GM18868 (cell line): ENCODE data around the gene ATAD5.
"Not testable (repeated sequence)": the region's sequence is repeated elsewhere in the genome, so short reads cannot be mapped to it uniquely, and the experiment has no call there.

Source experiments
- ATAC-seq: cut with Tn5 transposase; IDR thresholded peaks from one replicate; pipeline ENCODE4 v1.9.1; 2021; ENCODE audit warnings: mild to moderate bottlenecking, moderate library complexity; ENCODE audit not compliant: unreplicated experiment

ATAD5 gene

GRCh38 chr17:30906101-30906911 is 74.5 kb downstream of the ATAD5 start, which contains the start of gene TEFM:
Gene TEFM, minus strand, starts transcription at chr17:30906238. Its CDS starts 40 bp downstream, at chr17:30906198.
- peak; percentile 84 for ATAC-seq

GRCh38 chr17:30908717-30909420 is 77.1 kb downstream of the ATAD5 start:
- ATAC-seq = no peak

DNA sequence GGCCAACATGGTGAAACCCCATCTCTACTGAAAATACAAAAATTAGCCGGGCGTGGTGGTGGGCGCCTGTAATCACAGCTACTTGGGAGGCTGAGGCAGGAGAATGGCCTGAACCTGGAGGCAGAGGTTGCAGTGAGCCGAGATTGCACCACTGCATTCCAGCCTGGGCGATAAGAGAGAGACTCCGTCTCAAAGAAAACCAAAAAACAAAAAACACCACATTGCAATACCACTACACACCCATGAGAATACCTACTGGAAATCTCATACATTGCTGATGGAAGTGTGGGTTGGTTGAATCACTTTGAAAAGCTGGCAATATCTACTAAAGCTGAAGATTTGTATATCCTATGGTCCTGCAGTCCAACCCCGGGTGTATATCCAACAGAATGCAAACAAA is 78.4 kb downstream of the ATAD5 start:
- not testable (repeated sequence) for ATAC-seq

- ATAC-seq = no peak
Measured at GRCh38 chr17:30913955-30914354, 82.2 kb downstream of the ATAD5 start.

- no peak for ATAC-seq
Measured at GRCh38 chr17:30915833-30916611, 84.3 kb downstream of the ATAD5 start.

DNA sequence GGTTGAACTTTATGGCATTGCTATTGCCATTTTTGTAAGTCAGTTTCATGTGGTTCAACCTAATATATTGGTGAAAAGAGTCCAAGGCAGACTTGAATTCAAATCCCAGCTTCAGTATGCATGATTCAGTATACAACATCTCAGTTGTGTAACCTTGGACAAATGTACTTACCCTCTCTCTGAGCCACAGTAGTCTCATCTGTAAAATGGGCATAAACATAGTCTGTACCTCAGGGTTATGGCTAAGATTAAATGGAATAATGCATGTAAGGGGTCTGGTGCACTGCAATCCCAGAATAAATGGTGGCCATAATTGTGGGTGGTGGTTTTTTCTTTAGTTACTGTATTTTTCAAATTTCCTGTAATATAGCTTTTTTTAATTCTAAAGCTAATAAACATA is 85.3 kb downstream of the ATAD5 start:
- ATAC-seq = no peak

- no peak for ATAC-seq
Measured at GRCh38 chr17:30920282-30920681, 88.5 kb downstream of the ATAD5 start.

DNA sequence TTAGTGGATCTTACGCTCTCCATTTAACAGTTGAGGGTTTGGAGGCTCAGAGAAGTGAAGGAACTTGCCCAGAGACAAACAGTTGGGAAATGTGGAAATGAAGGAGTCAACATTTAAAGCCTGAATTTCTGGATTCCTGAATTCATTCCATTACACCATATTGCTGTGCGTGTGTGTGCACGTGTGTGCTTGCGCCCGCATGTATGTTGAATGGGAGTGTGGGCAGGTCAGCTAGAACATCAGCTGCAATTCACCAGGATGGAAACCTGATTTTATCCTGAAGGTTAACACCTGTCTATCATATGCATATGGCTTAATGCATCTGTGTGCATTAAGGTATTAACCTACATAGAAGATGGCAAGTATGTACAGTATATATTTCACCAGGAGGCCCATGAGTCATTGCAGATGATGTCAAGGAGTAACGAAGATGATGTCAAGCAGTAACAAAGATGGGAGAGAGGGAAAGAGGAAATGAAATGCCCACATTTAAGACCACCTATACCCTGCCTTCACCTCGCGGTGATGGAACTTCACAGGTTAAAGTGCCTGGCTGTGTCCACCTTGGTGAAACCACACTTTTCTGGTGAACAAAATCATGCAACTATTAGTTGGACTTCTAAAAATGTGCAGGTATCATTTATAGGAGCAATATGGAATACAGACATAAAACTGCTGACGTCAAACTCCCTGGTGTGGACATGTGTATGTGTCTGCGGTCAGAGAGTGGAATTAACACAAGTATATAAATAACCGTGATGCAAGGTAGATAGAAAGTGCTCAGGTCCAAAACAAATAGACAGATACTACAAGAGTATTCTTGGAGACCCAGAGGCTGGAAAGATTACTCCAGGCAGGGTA is 89.1 kb downstream of the ATAD5 start:
- no peak for ATAC-seq

DNA sequence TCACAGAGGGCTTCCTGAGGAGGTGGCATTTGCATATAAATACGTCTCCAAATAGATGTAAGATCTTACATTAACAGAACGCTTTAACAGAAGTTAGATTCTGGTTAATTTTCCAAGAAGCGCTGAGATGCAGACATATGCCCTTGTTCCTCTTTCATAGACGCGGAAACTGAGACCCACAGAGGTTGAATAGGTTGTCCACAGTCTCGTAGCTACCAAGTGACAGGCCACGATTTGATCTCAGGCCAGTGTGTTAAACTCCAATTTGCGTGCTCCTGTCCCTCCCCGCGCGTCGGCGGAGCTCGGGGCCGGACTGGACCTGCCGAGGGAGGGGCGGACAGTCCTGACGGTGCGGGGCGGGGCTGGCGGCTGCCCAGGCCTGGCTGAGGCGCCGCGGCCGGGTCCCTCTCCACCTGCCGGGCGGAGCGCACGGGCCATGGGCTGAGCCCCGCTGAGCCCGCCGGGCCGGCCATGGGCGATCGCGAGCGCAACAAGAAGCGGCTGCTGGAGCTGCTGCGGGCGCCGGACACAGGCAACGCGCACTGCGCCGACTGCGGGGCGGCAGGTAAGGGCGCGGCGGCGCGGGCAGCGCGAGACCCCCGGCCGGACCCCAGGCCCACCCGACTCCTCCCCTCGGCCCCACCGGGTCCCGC is 89.9 kb downstream of the ATAD5 start, which contains the start of gene ADAP2:
Gene ADAP2 (plus strand): TSS at position 402 of the 653 bp plus-strand sequence. CDS start 70 bp downstream, at position 472.
- ATAC-seq = no peak

DNA sequence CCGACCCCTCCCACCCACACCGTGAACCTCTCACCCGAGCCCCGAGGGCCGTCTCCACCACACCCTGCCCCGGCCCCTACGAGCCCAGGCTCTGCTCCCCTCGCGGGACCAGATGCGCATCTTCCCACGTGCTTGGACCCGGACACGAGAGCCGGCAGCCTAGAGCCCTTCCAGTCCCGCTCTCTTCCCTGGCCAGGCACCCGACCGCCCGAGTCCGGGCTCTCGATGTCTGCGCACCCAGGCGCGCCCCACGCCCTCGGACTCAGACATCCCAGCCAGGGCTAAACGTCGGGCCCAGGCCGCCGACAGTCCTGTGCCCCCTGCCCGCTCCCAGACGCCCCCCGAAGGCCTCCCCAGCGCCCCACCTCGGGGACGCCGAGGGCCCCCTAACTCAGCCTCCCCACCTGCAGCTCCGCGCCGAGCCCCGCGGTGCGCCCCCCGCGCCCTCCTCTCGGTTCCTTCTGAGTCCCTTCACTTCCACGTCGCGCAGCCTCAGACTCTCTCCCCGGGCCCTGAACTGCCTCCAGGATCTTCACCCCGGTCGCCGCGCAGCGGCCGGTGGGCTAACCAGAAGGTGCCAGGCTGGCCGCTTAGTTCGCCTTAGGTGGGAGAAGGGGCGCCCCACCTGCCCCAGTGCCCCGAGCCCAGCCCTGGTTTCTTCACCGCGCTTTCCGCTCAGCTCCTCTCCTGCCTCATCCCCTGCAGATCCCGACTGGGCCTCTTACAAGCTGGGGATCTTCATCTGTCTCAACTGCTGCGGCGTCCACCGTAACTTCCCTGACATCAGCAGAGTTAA is 90.7 kb downstream of the ATAD5 start:
- no peak for ATAC-seq

DNA sequence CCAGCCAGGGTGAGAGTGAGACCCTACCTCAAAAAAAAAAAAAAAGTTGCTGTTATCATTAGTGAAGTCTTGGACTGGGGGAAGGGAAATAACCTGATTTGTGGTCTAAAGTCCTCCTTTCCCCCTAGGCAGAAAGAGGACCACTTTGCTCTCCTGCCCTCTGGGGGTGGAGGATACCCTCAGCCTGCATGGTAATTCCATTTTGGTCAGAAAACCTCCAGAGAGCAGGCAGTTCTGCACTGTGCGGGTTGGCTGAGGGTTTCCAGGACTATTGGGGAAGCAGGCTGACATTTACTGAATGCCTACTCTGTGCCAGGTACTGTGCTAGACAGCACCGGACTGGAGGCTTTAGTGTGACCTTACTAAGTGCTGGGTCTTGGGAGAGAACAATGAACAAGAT is 92.6 kb downstream of the ATAD5 start:
- ATAC-seq = no peak

DNA sequence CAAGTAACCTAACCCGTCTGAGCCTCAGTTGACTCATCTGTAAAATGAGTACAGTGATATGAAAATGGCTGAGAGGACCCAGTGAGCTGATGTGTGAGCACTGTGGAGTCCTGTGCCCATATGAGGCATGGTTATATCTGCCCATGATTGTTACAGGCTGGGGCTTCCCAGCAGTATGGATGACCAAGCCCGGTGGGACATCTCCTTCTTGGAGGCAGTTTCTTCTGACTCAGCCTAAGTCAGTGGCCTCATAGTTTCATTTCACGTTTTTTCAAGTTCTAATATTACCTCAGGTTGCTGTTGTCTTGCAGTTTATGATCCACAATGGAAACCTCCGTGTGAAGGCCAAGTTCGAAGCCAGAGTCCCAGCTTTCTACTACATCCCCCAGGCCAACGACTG is 94.8 kb downstream of the ATAD5 start:
- ATAC-seq = no peak

DNA sequence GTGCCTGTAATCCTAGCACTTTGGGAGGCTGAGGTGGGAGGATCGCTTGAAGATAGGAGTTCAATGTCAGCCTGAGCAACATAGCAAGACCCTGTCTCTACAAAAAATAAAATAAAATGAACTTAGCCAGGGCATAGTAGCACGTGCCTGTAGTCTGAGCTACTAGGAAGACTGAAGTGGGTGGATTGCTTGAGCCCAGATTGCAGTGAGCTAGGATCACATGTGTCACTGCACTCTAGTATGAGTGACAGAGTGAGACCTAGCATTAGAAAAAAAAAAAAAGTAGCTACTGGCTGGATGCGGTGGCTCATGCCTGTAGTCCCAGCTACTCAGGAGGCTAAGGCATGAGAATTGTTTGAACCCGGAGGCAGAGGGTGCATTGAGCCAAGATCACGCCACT is 96.0 kb downstream of the ATAD5 start:
- no peak for ATAC-seq

DNA sequence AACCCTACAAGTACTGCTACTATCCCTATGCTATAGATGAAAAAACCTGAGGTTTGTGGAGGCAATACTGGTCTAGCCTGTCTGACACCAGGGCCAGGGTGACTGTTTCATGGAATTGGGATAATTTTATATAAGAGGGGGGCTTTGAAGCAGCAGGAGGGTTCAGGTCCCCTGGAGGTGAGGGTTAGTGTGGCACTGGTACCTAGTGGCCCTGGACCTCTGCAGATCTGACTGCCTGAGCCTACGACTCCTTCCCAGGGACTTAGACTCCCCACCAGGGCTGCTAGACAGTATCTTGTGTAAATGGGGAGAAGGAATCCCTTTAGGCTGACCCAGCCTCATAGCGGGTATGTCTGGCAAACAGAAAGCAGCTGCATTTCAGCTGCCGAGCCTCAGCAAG is 96.8 kb downstream of the ATAD5 start:
- no peak for ATAC-seq

DNA sequence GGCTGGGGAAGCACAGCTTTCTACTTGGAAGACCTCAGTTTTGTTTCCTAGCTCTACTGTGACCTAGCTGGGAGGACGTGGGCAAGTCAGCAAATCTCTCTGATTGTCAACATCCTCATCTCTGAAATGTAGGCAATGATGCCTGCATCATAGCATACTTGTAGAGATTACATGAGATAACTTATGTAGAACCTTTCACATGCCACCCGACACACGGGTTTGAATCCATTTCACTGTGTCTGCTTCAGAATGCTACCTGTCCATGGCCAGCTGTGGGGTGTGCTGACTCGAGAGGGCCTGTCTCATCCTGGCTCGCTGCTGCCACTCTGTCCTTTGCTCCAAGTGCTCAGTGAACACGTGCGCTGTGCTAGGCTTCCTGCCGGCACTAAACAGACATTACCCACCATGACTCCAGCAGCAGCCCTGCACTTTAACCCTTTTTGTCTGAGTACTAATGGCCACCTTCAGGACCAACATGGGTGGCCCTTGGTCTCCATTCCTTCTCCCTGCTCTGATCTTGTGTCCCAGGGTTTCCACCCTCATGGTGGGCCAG is 97.4 kb downstream of the ATAD5 start:
- ATAC-seq = no peak

GRCh38 chr17:30929861-30930260 is 98.1 kb downstream of the ATAD5 start:
- ATAC-seq = not testable (repeated sequence)

DNA sequence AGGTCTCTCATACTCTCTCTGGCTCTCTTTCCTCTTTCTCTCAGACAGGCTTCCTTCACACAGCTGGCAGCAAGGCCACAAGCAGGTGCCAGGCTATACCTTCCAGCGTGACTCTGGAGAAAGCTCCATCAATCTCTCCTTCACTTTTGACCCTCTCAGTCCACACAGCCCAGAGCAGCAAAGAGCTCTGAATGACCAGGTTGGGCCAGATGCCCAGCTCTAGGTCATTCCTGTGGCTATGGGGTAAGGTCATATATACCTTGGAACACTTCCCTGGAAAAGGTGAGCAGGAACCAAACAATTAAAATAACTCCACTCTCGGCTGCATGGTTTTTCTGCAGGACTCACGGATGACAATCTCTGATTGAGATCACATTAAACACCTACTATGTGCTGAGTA is 98.7 kb downstream of the ATAD5 start:
- ATAC-seq = no peak

GRCh38 chr17:30931582-30931981 is 99.8 kb downstream of the ATAD5 start:
- not testable (repeated sequence) for ATAC-seq

DNA sequence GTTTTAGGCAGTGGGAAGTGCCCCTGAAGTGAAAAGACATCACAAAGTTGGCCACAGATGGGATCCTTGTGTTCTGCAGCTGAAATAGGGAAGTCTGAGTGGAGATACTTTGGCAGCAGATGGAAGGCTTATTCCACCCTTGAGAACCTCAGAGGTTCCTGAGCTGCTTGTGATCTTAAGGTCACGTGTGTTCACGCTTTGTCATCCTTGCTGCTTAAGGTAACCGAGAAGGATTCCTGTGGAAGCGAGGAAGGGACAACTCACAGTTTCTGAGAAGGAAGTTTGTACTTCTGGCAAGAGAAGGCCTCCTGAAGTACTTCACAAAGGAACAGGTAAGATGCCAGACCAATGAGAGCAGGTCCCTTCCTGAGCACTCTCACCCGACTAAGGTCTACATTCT is 102.2 kb downstream of the ATAD5 start:
- ATAC-seq = no peak
